Measurements from ENCODE around the gene DHRS12.

- TF ChIP-seq POLR2A (IDR thresholded peaks at IDR 0.05) (no peak), CTCF (IDR thresholded peaks at IDR 0.05) (no peak)
Measured at GRCh38 chr13:51776179-51776578, 27.8 kb downstream of the DHRS12 start.

All from vagina (tissue), 2 donors.